IMR-90 (cell line): ENCODE results near the gene DNAJC13. TPM values are rescaled to one million over a fixed set of nuclear protein-coding genes. Genes with fewer than 3 reads are reported as not detected.

ENCODE experiments used
- ATAC-seq: fragments of 200-7000 bp; cut with Tn5 transposase; 2 replicates; pipeline ENCODE4 v1.9.1; 2020; ENCODE audit warnings: low read depth, mild to moderate bottlenecking, moderate library complexity
- BruUV-seq: library from RNA; stranded (reverse); fragments of 400-500 nt; replicated peaks from 2 replicates; lab custom pipeline; 2021; lab: Mats Ljungman, UMichigan
- CTCF ChIA-PET: fragments of 300-600 bp; formaldehyde crosslinking; extraction: SDS; loops from one replicate; lab custom pipeline; 2021; ENCODE audit warnings: antibody characterized with exemption; lab: Yijun Ruan, JAX
- POLR2A ChIA-PET: fragments of 300-600 bp; sonication (Branson Sonifier 250); formaldehyde crosslinking; loops from one replicate; lab custom pipeline; 2022; ENCODE audit warnings: antibody characterized with exemption; ENCODE audit not compliant: unreplicated experiment; lab: Charles Lee
- DNase-seq: peaks from one replicate; pipeline ENCODE4 v3.0.0; 2013
- H2AFZ ChIP-seq: replicated peaks from 2 replicates; pipeline ENCODE3; 2013; ENCODE audit warnings: low read length, mild to moderate bottlenecking; ENCODE audit not compliant: poor library complexity
- H2AK5ac ChIP-seq: 2 replicates; pipeline ENCODE4 v1.6.1; 2013; ENCODE audit warnings: low read depth, low read length, inconsistent platforms
- H2AK9ac ChIP-seq: replicated peaks from 2 replicates; pipeline ENCODE3; 2013; ENCODE audit warnings: mild to moderate bottlenecking, low read depth, low read length, moderate library complexity; ENCODE audit not compliant: poor library complexity
- H2BK120ac ChIP-seq: 2 replicates; pipeline ENCODE4 v1.6.1; 2013; ENCODE audit warnings: low read depth, low read length, inconsistent platforms
- H2BK15ac ChIP-seq: 3 replicates; pipeline ENCODE4 v1.6.1; 2013; ENCODE audit warnings: low read depth, low read length, inconsistent platforms
- H2BK20ac ChIP-seq: 2 replicates; pipeline ENCODE4 v1.6.1; 2013; ENCODE audit warnings: low read depth, mild to moderate bottlenecking, inconsistent platforms, low read length, moderate library complexity
- H2BK5ac ChIP-seq: 2 replicates; pipeline ENCODE4 v1.6.1; 2013; ENCODE audit warnings: mild to moderate bottlenecking, low read depth, low read length, inconsistent platforms; ENCODE audit not compliant: poor library complexity, severe bottlenecking
- H3K14ac ChIP-seq: replicated peaks from 2 replicates; pipeline ENCODE4 v1.6.1; 2013; ENCODE audit warnings: low read depth, low read length, inconsistent platforms
- H3K18ac ChIP-seq: 2 replicates; pipeline ENCODE4 v1.6.1; 2013; ENCODE audit warnings: low read depth, low read length, control low read depth
- H3K23ac ChIP-seq: 2 replicates; pipeline ENCODE4 v1.6.1; 2013; ENCODE audit warnings: low read depth, low read length, inconsistent platforms
- H3K27ac ChIP-seq: 2 replicates; pipeline ENCODE4 v1.5.1; 2013; ENCODE audit warnings: mild to moderate bottlenecking, control low read depth, low read length; ENCODE audit not compliant: insufficient read depth
- H3K27me3 ChIP-seq: 2 replicates; pipeline ENCODE4 v1.6.1; 2013; ENCODE audit warnings: low read length; ENCODE audit not compliant: control insufficient read depth, insufficient read depth
- H3K36me3 ChIP-seq: 2 replicates; pipeline ENCODE4 v1.6.1; 2013; ENCODE audit warnings: low read length, mixed read lengths; ENCODE audit not compliant: control insufficient read depth, insufficient read depth
- H3K4ac ChIP-seq: 2 replicates; pipeline ENCODE4 v1.6.1; 2013; ENCODE audit warnings: low read depth, low read length, inconsistent platforms
- H3K4me1 ChIP-seq: 2 replicates; pipeline ENCODE4 v1.6.1; 2013; ENCODE audit warnings: low read length, mixed read lengths; ENCODE audit not compliant: control insufficient read depth, insufficient read depth
- H3K4me2 ChIP-seq: 2 replicates; pipeline ENCODE4 v1.6.1; 2013; ENCODE audit warnings: low read depth, mild to moderate bottlenecking, control low read depth, low read length, moderate library complexity
- H3K4me3 ChIP-seq: 2 replicates; pipeline ENCODE4 v1.5.1; 2013; ENCODE audit warnings: low read depth, mild to moderate bottlenecking, control low read depth, low read length, moderate library complexity; ENCODE audit not compliant: insufficient read depth
- H3K56ac ChIP-seq: 2 replicates; pipeline ENCODE4 v1.6.1; 2013; ENCODE audit warnings: low read length, inconsistent platforms; ENCODE audit not compliant: insufficient read depth; ENCODE audit errors: extremely low read depth
- H3K79me1 ChIP-seq, 2 experiments: 2 replicates each; pipeline ENCODE4 v1.6.1; 2013; ENCODE audit warnings: low read length in 2 of 2, inconsistent platforms in 1 of 2, low read depth in 1 of 2
- H3K9ac ChIP-seq: 2 replicates; pipeline ENCODE4 v1.6.1; 2013; ENCODE audit warnings: low read depth, low read length, control low read depth
- H3K9me1 ChIP-seq: 2 replicates; pipeline ENCODE4 v1.6.1; 2013; ENCODE audit warnings: low read length, inconsistent platforms; ENCODE audit not compliant: insufficient read depth
- H3K9me3 ChIP-seq: 2 replicates; pipeline ENCODE4 v1.6.1; 2013; ENCODE audit warnings: low read length; ENCODE audit not compliant: control insufficient read depth, insufficient read depth
- H4K20me1 ChIP-seq: 2 replicates; pipeline ENCODE4 v1.6.1; 2013; ENCODE audit warnings: low read length, inconsistent platforms; ENCODE audit not compliant: insufficient read depth
- H4K5ac ChIP-seq: 2 replicates; pipeline ENCODE4 v1.6.1; 2013; ENCODE audit warnings: mild to moderate bottlenecking, low read depth, low read length, control low read depth
- H4K8ac ChIP-seq, 2 experiments: 2 replicates each; pipeline ENCODE4 v1.6.1; 2013; ENCODE audit warnings: low read depth in 2 of 2, low read length in 2 of 2, control low read depth in 1 of 2, inconsistent platforms in 1 of 2
- H4K91ac ChIP-seq: 2 replicates; pipeline ENCODE4 v1.6.1; 2013; ENCODE audit warnings: low read depth, low read length, inconsistent platforms; ENCODE audit not compliant: insufficient read depth
- CEBPB ChIP-seq: IDR thresholded peaks from 2 replicates; pipeline ENCODE4 v1.6.1; 2012; ENCODE audit warnings: low read depth, low read length, improper control_type of control experiment
- POLR2A ChIP-seq: IDR thresholded peaks from 2 replicates; pipeline ENCODE4 v1.6.1; 2012; ENCODE audit warnings: mild to moderate bottlenecking, low read depth, low read length
- RFX5 ChIP-seq: IDR thresholded peaks from 2 replicates; pipeline ENCODE4 v1.8.0; 2012; ENCODE audit warnings: low read depth, mild to moderate bottlenecking, low read length, moderate library complexity
- dilution Hi-C: fragments of 300-500 bp; cut with HindIII; formaldehyde crosslinking; loops from one replicate; pipeline ENCODE4 v1.14.3; 2018; ENCODE audit warnings: low sequenced_read_pairs; ENCODE audit not compliant: unreplicated experiment
- in situ Hi-C: fragments of 300-500 bp; cut with MboI; formaldehyde crosslinking; loops from 3 replicates; pipeline ENCODE4 v1.14.3; 2019; ENCODE audit warnings: low sequenced_read_pairs, inconsistent platforms, mixed read lengths
- intact Hi-C: fragments of 100-400 bp; cut with micrococcal nuclease; formaldehyde crosslinking; loops from 2 replicates; pipeline ENCODE4 v1.10.0; 2022
- polyA plus RNA-seq, 3 experiments: library from polyadenylated mRNA; depleted of rRNA; stranded (reverse); fragments of >200 nt; gene quantifications; 2 replicates each; pipeline ENCODE4 v1.2.3, GENCODE V29; 2012; ENCODE audit warnings: low replicate concordance in 1 of 3
- total RNA-seq: library from RNA; depleted of rRNA; stranded (reverse); fragments of >200 nt; gene quantifications from 2 replicates; pipeline ENCODE4 v1.2.3, GENCODE V29; 2012

DNAJC13 gene
- total and polyA plus RNA-seq, 2 of the 4 experiments (the other 2 are of a cell fraction), result 16.4 to 48.6 TPM

DNA sequence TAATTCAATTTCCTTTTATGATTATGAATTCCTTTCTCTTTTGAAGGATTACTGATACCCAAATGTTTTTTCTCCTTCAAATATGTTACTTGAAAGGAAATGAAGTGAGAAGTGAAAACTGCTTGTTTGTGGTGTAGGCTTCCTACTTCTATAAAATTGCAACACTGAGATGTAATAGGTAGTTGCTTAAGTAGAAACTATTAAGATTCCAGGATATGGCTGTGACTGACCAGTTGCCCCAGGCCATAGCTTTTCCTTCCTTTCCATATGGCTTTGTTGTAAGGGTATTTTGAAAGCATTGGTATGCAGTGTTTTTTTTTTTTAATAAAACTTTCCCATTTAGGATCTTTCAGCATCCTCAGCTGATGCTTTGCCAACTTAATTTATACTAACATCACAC, 28.5 kb downstream of the DNAJC13 start:
- Histone ChIP-seq H3K9ac (no peak overlapping the region), H2AK5ac (no peak overlapping the region), H3K27me3 (no peaks in the 10 kb centered on the region), H3K4me2 (peak overlapping the region; percentile 41; the same call in 1 of the 2 replicates), H4K91ac (no peak overlapping the region), H2BK5ac (peak overlapping the region; percentile 56), H3K4me1 (peaks cover 14% of the 10 kb centered on the region), H2BK15ac (no peak overlapping the region), H4K20me1 (no peaks in the 10 kb centered on the region), H3K36me3 (peaks cover 2% of the 10 kb centered on the region; the same call in 1 of the 2 replicates), H3K4ac (no peak overlapping the region), H3K4me3 (no peak overlapping the region), H3K9me1 (peaks cover 7% of the 10 kb centered on the region; the same call in 1 of the 2 replicates), H4K8ac (no peak overlapping the region), H3K56ac (peak overlapping the region; percentile 10; the same call in 1 of the 2 replicates), H3K23ac (no peak overlapping the region), H4K5ac (no peak overlapping the region), H3K79me1 (peaks cover 22 to 39% of the 10 kb centered on the region in 2 experiments), H2AFZ (no peak overlapping the region), H3K14ac (no peak overlapping the region), H2BK20ac (no peak overlapping the region), H3K9me3 (no peaks in the 10 kb centered on the region), H2BK120ac (no peak overlapping the region), H3K18ac (no peak overlapping the region), H3K27ac (peak overlapping the region; percentile 5; the same call in 1 of the 2 replicates), H2AK9ac (no peak overlapping the region)
- BruUV-seq, result no TSS peak
- TF ChIP-seq CEBPB, result peak; percentile 73
- TF ChIP-seq POLR2A, result no peak
- TF ChIP-seq RFX5, result no peak
- ATAC-seq, result peak; percentile 35
- intact Hi-C loops, result no loop called here
- peak; percentile 61 for DNase-seq
- dilution Hi-C loops, result no loop called here
- CTCF ChIA-PET, result no interaction called here
- in situ Hi-C loops, result loop anchor here (25.0 kb wide), 2 partner anchors 841 to 1484 kb away; no protein-coding TSS in a partner anchor
- POLR2A ChIA-PET, result no interaction called here
